ENCODE data around the gene FOXO6. TPM values are rescaled to one million over a fixed set of nuclear protein-coding genes. Genes with fewer than 3 reads are reported as not detected.

The FOXO6 gene
- total RNA-seq, 1 experiment from 2014 or later, result 5.4 TPM

DNA sequence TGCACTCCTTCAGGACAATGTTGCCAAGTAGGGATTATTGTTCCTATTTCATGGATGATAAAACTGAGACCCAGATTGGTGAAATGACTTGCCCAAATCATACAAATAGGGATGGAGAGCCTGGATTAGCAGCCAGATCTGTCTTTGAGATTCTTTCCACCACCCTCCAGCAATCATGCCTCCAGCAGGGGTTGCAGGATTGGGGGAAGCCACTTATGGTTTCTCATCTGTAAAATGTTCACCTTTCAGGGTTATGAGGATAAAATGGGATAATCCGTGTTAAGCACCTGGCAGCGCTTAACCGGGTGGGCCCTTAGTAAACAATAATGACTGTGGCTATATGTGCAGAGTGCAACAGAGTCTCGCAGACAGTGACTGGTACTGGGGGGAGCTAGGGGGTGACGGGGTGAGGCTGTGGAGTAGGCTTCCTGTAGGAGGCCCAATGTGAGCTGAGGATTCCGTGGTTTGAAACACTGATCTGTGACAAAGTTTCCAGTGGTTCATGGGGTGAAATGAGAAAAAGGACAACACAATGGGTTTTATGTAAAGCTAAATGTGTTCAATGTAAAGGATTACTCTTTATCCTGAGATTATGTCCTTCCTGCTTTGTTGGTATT lies 33.7 kb upstream of the FOXO6 start:
- CTCF ChIA-PET, result interaction anchor here (0.6 to 8.4 kb wide), 3 partner anchors 45 to 209 kb away, joined by 3 to 216 read pairs (median 3); no protein-coding TSS in a partner anchor
- Mint-ChIP-seq H3K36me3 (no peaks in the 10 kb centered on the region), H3K27me3 (ENCODE audit: low read depth) (no peaks in the 10 kb centered on the region), H3K9me3 (no peaks in the 10 kb centered on the region), H3K4me1 (peaks cover 11% of the 10 kb centered on the region), H3K4me3 (no peak overlapping the region), H3K27ac (no peak overlapping the region)
- no peak for ATAC-seq
- no peak for TF ChIP-seq ZNF121 (CRISPR knock-in tag; IDR thresholded peaks at IDR 0.05)
- no peak for TF ChIP-seq ZBTB21 (CRISPR knock-in tag; IDR thresholded peaks at IDR 0.05; ENCODE audit: borderline replicate concordance)
- TF ChIP-seq OVOL2 (CRISPR knock-in tag; IDR thresholded peaks at IDR 0.05; ENCODE audit: borderline replicate concordance), result no peak
- TF ChIP-seq, protein P1, sequence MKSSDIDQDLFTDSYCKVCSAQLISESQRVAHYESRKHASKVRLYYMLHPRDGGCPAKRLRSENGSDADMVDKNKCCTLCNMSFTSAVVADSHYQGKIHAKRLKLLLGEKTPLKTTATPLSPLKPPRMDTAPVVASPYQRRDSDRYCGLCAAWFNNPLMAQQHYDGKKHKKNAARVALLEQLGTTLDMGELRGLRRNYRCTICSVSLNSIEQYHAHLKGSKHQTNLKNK (CRISPR knock-in tag; IDR thresholded peaks at IDR 0.05), result no peak
- TF ChIP-seq, protein P2, sequence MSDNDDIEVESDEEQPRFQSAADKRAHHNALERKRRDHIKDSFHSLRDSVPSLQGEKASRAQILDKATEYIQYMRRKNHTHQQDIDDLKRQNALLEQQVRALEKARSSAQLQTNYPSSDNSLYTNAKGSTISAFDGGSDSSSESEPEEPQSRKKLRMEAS (CRISPR knock-in tag; IDR thresholded peaks at IDR 0.05), result no peak
- TF ChIP-seq, protein P3, sequence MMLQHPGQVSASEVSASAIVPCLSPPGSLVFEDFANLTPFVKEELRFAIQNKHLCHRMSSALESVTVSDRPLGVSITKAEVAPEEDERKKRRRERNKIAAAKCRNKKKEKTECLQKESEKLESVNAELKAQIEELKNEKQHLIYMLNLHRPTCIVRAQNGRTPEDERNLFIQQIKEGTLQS (CRISPR knock-in tag; conservative IDR thresholded peaks at IDR 0.05), result no peak
- TF ChIP-seq NFATC4 (CRISPR knock-in tag; IDR thresholded peaks at IDR 0.05), result no peak
- no peak for TF ChIP-seq TEAD1 (CRISPR knock-in tag; IDR thresholded peaks at IDR 0.05)
- no peak for TF ChIP-seq ELF4 (CRISPR knock-in tag; IDR thresholded peaks at IDR 0.05; ENCODE audit: low read depth)
- no peak for TF ChIP-seq ATF1 (CRISPR knock-in tag; IDR thresholded peaks at IDR 0.05)
- no peak for TF ChIP-seq HMGA2 (CRISPR knock-in tag; IDR thresholded peaks at IDR 0.05)
- TF ChIP-seq, protein P4, sequence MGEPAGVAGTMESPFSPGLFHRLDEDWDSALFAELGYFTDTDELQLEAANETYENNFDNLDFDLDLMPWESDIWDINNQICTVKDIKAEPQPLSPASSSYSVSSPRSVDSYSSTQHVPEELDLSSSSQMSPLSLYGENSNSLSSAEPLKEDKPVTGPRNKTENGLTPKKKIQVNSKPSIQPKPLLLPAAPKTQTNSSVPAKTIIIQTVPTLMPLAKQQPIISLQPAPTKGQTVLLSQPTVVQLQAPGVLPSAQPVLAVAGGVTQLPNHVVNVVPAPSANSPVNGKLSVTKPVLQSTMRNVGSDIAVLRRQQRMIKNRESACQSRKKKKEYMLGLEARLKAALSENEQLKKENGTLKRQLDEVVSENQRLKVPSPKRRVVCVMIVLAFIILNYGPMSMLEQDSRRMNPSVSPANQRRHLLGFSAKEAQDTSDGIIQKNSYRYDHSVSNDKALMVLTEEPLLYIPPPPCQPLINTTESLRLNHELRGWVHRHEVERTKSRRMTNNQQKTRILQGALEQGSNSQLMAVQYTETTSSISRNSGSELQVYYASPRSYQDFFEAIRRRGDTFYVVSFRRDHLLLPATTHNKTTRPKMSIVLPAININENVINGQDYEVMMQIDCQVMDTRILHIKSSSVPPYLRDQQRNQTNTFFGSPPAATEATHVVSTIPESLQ (CRISPR knock-in tag; IDR thresholded peaks at IDR 0.05), result no peak
- TF ChIP-seq FOXP1 (CRISPR knock-in tag; IDR thresholded peaks at IDR 0.05; ENCODE audit: borderline replicate concordance), result no peak
- TF ChIP-seq, protein P5, sequence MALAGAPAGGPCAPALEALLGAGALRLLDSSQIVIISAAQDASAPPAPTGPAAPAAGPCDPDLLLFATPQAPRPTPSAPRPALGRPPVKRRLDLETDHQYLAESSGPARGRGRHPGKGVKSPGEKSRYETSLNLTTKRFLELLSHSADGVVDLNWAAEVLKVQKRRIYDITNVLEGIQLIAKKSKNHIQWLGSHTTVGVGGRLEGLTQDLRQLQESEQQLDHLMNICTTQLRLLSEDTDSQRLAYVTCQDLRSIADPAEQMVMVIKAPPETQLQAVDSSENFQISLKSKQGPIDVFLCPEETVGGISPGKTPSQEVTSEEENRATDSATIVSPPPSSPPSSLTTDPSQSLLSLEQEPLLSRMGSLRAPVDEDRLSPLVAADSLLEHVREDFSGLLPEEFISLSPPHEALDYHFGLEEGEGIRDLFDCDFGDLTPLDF (CRISPR knock-in tag; IDR thresholded peaks at IDR 0.05), result no peak
- no peak for TF ChIP-seq FOXJ3 (CRISPR knock-in tag; IDR thresholded peaks at IDR 0.05; ENCODE audit: borderline replicate concordance)
- no peak for TF ChIP-seq SOX15 (CRISPR knock-in tag; IDR thresholded peaks at IDR 0.05)
- POLR2A ChIA-PET, result no interaction called here
- DNase-seq (ENCODE audit: low spot score), result no peak

DNA sequence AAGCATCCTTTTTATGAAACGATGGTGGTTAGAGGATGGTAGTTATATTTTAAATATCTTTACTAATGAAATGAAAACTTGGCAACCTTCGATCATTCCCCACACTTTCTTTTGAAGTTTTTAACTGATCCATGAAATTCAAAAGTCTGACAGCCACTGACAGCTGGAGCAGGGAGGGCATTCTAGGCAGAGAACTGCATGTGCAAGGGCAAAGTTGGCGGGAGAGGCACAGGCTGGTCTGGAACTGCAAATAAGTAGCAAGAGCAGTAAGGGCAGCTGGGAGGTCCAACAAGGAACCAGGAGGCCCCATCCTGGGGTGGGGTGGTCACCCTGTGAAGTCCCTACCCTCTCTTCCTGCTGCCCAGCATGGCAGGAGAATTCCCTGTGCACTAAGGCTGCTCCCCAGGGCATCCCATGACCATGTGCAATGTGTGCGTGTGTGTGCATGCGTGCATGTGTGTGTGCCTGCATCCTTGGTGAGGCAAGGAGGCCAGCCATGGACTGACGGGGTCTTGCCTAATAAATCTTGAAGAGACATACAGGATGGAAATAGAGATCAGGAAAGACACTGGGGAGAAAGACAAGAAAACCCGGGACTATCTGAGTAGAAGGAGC lies 33.1 kb upstream of the FOXO6 start:
- Mint-ChIP-seq H3K36me3 (no peaks in the 10 kb centered on the region), H3K4me3 (no peak overlapping the region), H3K27me3 (ENCODE audit: low read depth) (no peaks in the 10 kb centered on the region), H3K4me1 (peaks cover 11% of the 10 kb centered on the region), H3K9me3 (peaks cover 2% of the 10 kb centered on the region; the same call in 1 of the 2 replicates), H3K27ac (no peak overlapping the region)
- ChIA-PET CTCF (interaction anchor here (8.4 kb wide), 1 partner anchor 91 kb away, joined by 216 read pairs; no protein-coding TSS in a partner anchor), POLR2A (no interaction called here)
- DNase-seq (ENCODE audit: low spot score) (no peak), ATAC-seq (no peak)
- no peak for TF ChIP-seq HMGA2 (CRISPR knock-in tag; IDR thresholded peaks at IDR 0.05)
- TF ChIP-seq, protein P6, sequence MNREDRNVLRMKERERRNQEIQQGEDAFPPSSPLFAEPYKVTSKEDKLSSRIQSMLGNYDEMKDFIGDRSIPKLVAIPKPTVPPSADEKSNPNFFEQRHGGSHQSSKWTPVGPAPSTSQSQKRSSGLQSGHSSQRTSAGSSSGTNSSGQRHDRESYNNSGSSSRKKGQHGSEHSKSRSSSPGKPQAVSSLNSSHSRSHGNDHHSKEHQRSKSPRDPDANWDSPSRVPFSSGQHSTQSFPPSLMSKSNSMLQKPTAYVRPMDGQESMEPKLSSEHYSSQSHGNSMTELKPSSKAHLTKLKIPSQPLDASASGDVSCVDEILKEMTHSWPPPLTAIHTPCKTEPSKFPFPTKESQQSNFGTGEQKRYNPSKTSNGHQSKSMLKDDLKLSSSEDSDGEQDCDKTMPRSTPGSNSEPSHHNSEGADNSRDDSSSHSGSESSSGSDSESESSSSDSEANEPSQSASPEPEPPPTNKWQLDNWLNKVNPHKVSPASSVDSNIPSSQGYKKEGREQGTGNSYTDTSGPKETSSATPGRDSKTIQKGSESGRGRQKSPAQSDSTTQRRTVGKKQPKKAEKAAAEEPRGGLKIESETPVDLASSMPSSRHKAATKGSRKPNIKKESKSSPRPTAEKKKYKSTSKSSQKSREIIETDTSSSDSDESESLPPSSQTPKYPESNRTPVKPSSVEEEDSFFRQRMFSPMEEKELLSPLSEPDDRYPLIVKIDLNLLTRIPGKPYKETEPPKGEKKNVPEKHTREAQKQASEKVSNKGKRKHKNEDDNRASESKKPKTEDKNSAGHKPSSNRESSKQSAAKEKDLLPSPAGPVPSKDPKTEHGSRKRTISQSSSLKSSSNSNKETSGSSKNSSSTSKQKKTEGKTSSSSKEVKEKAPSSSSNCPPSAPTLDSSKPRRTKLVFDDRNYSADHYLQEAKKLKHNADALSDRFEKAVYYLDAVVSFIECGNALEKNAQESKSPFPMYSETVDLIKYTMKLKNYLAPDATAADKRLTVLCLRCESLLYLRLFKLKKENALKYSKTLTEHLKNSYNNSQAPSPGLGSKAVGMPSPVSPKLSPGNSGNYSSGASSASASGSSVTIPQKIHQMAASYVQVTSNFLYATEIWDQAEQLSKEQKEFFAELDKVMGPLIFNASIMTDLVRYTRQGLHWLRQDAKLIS (CRISPR knock-in tag; IDR thresholded peaks at IDR 0.05; ENCODE audit: borderline replicate concordance), result no peak
- TF ChIP-seq, protein P7, sequence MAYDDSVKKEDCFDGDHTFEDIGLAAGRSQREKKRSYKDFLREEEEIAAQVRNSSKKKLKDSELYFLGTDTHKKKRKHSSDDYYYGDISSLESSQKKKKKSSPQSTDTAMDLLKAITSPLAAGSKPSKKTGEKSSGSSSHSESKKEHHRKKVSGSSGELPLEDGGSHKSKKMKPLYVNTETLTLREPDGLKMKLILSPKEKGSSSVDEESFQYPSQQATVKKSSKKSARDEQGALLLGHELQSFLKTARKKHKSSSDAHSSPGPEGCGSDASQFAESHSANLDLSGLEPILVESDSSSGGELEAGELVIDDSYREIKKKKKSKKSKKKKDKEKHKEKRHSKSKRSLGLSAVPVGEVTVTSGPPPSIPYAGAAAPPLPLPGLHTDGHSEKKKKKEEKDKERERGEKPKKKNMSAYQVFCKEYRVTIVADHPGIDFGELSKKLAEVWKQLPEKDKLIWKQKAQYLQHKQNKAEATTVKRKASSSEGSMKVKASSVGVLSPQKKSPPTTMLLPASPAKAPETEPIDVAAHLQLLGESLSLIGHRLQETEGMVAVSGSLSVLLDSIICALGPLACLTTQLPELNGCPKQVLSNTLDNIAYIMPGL (CRISPR knock-in tag; IDR thresholded peaks at IDR 0.05), result no peak
